DMS53 treated with DMSO at 0.1 percent for 48 hours (cell line): Measurements from ENCODE around the gene TOM1L1.

Experiments used
- DNase-seq: peaks from one replicate; lab custom pipeline; 2025; ENCODE audit not compliant: unreplicated experiment; lab: John Stamatoyannopoulos, UW

Gene TOM1L1

GRCh38 chr17:54892360-54892759, 8.3 kb upstream of the TOM1L1 start:
- no peak for DNase-seq

DNA sequence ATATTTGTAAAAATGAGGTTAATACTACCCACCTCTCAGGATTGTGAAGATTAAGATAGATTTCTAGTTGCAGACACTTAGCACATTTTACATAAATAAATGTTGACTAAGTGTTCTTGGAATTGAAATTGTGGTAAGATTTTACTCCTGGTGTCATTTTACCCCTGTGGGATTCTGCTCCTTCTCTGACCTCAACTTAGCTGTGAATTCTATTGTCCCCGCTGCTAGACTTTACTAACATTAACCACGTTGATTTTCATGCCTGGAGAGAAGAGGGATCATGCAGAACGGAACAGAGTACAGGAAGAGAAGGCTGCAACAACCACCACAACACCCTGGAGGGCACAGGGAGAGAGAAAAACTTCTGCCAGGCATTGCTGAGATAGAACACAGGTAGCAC, 2.1 kb upstream of the TOM1L1 start:
- no peak for DNase-seq

DNA sequence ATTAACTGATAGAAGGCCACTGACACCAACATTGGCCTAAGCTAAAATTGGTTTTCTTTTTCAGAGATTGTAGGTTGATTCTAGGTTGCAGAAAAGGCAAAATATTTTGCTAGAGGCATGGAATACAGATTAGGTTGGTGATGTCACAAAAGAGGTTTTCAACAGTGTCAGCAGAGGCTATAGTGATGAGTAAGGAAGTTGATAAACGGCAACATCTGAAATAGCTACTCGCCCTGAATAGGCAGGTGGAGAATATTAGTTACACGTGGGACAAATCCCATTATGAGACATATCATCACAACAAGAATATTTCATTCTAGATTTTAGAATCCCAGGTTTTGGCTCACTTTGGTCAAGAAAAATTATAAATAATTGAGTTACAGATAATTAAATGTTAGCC, 1.5 kb upstream of the TOM1L1 start:
- no peak for DNase-seq

DNA sequence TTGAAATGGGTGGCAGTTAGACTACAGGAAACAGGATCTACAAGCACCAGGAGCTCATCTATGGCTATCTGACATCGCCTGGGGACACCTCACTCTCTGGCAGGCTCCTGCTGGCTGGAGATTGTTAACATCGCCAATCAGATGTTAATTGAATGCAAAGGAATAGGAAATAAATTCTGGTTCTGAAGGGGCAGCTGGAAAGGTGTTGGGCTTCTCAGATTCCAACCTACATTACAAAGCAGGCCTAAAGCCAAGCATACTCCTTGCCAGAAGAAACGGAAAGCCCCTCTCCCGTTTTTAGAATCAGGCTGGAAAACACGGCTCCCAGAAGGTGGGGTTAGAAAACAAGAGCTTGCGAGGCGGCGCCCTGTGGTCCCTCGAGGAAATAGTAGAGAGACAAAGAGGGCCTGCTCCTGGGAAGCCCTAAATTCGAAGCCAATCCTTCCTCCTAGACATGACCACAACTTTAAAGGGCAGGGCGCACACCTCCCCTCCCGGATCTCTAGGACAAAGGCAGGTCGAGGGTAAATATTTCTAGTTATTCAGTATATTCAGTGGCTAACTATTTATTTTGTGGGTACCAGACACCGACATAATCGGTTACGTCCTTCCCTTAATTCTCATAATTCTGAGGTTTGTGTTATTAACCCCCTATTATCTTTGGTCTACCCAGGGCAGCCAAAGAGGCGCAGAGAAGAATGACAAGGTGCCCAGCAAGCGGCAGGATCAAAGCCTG, 763 bp upstream of the TOM1L1 start:
- DNase-seq = peak; percentile 14

DNA sequence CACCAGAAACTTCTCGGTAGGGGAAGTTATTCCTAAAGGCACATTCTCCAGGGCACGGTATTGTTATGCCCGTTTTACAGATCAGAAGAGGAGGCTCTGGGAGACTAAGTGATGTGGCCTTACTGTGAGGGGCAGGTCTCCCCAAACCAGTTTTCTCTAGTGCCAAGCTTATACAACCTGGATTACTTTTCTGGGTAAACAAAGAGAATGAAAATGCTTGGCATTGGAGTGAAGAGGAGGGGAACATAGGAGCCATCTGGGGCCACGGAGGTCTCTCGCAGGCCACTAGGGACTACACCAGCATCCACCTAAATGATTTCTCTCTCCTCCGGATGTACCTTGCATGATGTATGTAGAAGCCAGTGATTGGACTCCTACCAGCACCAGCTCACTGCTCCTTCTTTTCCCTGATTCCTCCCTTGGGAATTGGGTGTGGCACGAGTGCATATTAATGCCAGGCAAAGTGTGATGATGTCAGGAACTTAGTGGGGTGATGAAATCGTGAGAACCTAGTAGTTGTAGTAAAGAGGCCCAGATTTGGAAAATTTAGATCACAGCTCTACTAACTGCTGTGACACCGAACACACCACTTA, 674 bp downstream of the TOM1L1 start:
- DNase-seq = peak; percentile 14

DNA sequence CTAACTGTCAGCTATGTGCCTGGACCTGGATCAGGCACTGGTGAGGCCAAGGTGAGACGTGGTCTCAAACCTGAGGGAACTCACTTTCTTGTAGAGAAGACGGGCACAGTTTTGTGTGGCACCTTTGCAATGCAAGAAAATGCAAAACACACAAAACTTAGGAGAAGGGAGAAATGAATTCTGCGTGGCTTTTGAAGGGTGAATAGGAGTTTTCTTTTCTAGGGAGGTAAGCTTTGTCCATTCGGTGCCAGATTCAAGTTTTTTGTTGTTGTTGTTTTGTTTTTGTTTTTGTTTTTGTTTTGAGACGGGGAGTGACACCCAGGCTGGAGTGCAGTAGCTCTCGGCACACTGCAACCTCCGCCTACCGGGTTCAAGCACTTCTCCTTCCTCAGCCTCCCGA, 1.4 kb downstream of the TOM1L1 start:
- DNase-seq = no peak

- DNase-seq = no peak
Measured at GRCh38 chr17:54902611-54903010, 2.0 kb downstream of the TOM1L1 start.

DNA sequence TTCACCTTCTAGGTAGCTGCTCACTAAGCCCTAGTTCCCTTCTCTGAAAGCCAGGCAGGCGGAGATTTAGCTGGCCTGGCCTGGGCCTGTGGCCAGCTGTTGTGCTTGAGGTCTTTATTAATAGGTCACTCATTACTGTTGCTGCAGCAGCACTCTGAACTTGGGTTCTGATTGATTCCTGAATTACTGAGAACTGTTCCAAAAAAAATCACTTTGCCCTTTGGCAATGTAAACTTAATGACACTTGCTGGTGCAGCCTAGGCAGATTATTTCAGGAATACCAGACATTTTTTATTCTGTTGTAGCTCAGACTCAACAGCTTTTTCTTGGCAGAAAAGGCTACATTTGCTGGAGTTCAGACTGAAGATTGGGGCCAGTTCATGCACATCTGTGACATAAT, 2.7 kb downstream of the TOM1L1 start:
- no peak for DNase-seq

GRCh38 chr17:54906683-54907082, 6.0 kb downstream of the TOM1L1 start:
- DNase-seq = no peak

GRCh38 chr17:54907376-54907775, 6.7 kb downstream of the TOM1L1 start:
- DNase-seq = no peak

DNA sequence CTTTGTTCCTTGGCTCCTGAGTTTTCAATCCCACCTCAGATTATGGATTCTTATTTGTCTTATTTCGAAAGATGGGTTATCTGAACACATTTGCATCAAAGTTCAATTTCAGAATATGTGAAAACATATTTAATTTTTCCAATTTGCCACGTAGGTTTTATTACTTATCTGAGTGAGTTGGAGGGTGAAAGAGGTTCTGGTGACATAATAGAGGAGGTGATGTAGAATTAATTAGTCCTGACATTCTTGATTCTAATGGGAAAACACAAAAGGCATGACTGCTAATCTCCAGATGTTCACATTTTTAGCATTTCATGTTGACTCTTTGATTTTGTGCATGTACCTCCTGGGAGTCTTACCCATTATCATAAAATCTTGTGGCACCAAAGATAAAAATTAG, 9.1 kb downstream of the TOM1L1 start:
- no peak for DNase-seq

GRCh38 chr17:54916721-54917120, 16.1 kb downstream of the TOM1L1 start:
- DNase-seq = no peak

- no peak for DNase-seq
Measured at GRCh38 chr17:54919425-54919824, 18.8 kb downstream of the TOM1L1 start.

DNA sequence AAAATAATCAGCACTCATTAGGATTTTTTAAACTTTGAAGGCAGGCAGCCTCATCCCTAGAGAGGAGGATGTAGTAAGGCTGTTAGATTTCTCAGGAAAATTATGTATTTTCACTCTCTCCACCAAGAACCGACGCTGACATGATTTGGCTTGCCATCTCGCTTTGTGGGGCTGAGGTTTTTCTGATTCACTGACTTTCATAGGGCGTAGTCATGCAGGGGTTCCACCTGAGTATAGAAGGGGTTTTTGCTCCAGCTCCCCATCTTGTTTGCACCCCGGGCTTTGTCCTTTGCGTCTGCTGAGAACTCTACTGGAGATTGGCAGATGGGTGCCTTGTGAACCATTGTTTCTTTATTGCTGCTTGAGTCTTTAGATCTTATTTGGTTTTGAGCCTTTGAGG, 20.2 kb downstream of the TOM1L1 start:
- DNase-seq = no peak

DNA sequence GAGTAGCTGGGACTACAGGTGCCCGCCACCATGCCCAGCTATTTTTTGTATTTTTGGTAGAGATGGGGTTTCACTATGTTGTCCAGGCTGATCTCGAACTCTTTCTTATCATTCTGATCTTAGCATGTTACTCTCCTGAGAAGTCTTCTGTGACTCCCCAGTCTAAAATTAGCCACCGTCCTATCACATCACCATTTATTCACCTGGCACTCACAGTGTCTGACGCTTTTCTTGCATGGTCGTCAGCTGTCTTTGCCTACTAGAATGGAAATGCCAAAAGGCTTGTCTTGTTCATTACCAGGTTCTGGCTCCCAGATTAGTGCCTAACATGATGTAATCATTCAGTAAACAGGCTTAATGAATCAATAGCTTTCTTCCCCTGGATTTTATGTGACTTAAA, 23.8 kb downstream of the TOM1L1 start:
- no peak for DNase-seq

DNA sequence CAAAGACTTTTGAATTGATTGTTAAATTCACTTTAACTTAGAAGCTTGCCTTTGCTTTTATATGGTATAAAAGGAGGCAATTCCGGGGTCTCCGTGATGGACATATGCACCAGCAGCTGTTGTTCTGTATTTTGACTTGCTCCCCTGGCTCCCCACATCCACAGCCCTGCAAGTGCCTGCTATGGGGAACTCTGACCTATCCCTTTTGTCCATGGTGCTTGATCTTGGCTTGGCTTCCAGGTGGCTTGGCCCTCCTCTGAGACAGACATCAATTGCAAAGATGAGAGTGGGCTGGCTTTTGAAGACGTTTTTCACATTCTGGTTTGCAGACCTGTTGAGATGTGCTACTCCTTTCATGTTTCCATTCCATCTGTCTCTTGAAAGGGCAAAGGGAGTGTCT, 26.9 kb downstream of the TOM1L1 start:
- DNase-seq = no peak

DNA sequence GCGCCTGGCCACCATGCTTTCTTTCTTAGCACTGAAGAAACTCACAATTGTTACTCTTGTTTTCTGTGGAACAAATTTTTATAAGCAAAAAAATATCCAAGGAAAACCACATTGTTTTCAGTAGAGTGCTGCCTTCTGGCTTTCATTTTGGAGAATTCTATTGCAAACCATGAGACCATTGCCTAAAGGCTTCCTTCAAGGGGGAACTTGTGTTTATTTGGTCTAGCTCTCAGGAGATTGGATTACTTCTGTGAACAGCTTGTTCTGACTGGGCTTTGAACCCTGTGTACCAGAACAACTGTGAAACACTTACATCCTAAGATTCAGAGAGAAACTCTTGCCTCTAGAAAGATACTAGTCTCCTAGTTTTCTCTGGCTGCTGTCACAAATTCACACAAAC, 32.1 kb downstream of the TOM1L1 start:
- DNase-seq = no peak

DNA sequence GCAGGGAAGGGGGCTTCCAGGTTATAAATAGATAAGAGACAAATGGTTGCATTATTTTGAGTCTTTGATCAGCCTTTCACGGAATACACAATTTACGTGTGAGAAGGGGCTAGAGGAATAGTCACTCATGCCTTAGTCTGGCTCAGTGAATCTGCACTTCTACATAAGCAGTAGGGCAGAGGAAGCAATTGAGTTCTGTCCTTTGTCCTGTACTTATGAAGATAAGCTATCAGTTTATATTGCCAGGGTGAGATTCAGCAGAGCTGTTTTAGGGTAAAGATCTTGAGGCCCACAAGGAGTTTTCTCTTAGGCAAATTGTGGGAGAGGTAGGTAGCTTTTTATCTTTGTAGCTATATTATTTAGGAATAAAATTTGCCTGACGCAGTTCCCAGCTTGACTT, 33.3 kb downstream of the TOM1L1 start:
- DNase-seq = no peak

- no peak for DNase-seq
Measured at GRCh38 chr17:54935471-54935870, 34.8 kb downstream of the TOM1L1 start.

- no peak for DNase-seq
Measured at GRCh38 chr17:54937018-54937417, 36.4 kb downstream of the TOM1L1 start.

DNA sequence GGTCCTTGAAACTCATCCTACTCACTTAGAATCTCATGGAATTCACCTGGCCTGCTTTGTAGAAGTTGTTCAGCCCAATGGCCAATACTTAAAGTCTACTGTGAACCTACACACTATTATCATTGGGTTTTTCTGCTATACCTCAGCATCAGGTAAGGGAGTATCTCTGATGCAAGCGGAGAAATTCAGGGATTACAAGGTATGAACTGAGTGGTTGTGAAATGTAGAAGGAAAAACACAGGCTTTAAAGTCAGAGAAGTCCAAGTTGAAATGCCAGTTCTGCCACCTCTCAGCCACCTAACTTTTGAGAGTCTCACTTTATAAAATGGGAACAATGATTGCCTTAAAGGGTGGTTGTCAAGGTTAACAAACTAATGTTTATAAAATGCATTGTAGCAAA, 36.8 kb downstream of the TOM1L1 start:
- no peak for DNase-seq

GRCh38 chr17:54941285-54941684, 40.6 kb downstream of the TOM1L1 start:
- DNase-seq = no peak

DNA sequence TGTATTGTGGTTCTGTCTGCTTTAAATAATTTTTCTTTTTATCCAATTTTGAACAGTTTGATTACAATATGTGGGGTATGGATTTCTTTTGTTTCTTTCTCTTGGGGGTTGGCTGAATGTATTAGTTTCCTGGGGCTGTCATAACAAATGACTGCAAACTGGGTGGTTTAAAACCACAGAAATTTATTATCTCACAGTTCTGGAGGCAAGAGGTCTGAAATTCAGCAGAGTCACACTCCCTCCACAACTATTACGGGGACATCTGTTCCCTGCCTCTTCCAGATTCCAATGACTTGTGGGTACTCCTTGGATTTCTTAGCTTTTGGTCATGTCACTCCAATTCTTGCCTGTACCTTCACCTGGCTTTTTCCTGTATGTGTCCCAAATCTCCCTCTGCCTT, 44.1 kb downstream of the TOM1L1 start:
- no peak for DNase-seq
